ENCODE measurements around the gene MAIP1. TPM values are rescaled to one million over a fixed set of nuclear protein-coding genes. Genes with fewer than 3 reads are reported as not detected.

MAIP1 gene
- total and polyA plus RNA-seq, 9 of the 15 experiments (the other 6 are each of a cell fraction or from before 2014, with no cell fraction given), result 3.6 to 30.0 (median 24.5) TPM

DNA sequence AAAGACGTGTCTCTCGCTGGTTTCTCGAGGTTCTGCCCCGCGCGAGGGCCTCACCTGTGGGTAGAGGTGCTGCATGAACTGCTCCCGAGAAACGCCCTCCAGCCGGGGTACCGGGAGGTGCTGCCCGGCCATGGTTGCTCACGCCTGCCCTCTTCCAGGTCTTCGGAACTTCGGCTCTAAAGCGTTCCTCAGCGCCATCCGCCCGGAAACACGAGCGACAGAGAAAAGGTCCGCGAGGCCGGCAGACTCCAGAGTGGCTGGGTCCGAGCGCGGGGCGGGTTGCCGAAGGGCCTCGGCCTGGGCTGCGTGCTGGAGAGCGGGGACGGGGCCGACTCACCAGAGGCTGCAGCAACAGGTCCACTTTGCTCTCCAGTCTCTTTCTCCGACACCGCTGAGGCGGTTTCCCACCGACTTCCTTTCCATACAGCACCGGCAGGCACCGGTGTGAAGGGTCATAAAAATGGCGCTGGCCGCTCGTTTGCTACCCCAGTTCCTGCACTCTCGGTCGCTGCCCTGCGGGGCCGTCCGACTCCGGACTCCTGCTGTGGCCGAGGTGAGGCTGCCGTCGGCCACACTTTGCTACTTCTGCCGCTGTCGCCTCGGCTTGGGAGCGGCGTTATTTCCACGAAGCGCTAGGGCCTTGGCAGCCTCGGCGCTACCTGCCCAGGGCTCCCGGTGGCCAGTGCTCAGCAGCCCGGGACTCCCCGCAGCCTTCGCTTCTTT lies at the start of gene MAIP1, which contains the start of gene TYW5 (continued):
- TF ChIP-seq SMAD4 (CRISPR knock-in tag; conservative IDR thresholded peaks at IDR 0.05) (peak; percentile 64), CREB1 (IDR thresholded peaks at IDR 0.05) (peak; percentile 34; the same call in 1 of the 2 replicates), CREB1 (CRISPR knock-in tag; IDR thresholded peaks at IDR 0.05) (no peak), POLR3G (IDR thresholded peaks at IDR 0.05; ENCODE audit: extremely low read depth, insufficient read length, insufficient replicate concordance) (no peak), HMG20A (CRISPR knock-in tag; conservative IDR thresholded peaks at IDR 0.05) (no peak), NFRKB (IDR thresholded peaks at IDR 0.05; ENCODE audit: low read depth) (peak; percentile 99), SRF (CRISPR knock-in tag; IDR thresholded peaks at IDR 0.05) (0 out of 4 replicates have a peak, but pooled peaks of 1 of the 2 experiments have one; percentile 11), CAMTA2 (CRISPR knock-in tag; conservative IDR thresholded peaks at IDR 0.05) (no peak), ZNF133 (CRISPR knock-in tag; IDR thresholded peaks at IDR 0.05) (no peak), ARHGAP35 (IDR thresholded peaks at IDR 0.05; ENCODE audit: partially characterized antibody) (no peak), NR2C1 (IDR thresholded peaks at IDR 0.05) (peak; percentile 100), NR2C1 (tag; IDR thresholded peaks at IDR 0.05) (peak; percentile 100), ZNF644 (tag; IDR thresholded peaks at IDR 0.05; ENCODE audit: low read depth) (no peak), YY1 (IDR thresholded peaks at IDR 0.05; ENCODE audit: borderline replicate concordance in 1 of 3, control insufficient read depth in 1 of 3, extremely low read depth in 1 of 3, insufficient read depth in 3 of 3, insufficient read length in 1 of 3, insufficient replicate concordance in 2 of 3, low read depth in 1 of 3, low read length in 2 of 3) (peak; percentile 57 to 91 (median 88))
- TF ChIP-seq, protein P1, sequence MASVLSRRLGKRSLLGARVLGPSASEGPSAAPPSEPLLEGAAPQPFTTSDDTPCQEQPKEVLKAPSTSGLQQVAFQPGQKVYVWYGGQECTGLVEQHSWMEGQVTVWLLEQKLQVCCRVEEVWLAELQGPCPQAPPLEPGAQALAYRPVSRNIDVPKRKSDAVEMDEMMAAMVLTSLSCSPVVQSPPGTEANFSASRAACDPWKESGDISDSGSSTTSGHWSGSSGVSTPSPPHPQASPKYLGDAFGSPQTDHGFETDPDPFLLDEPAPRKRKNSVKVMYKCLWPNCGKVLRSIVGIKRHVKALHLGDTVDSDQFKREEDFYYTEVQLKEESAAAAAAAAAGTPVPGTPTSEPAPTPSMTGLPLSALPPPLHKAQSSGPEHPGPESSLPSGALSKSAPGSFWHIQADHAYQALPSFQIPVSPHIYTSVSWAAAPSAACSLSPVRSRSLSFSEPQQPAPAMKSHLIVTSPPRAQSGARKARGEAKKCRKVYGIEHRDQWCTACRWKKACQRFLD (CRISPR knock-in tag; IDR thresholded peaks at IDR 0.05), result peak; percentile 55; the same call in 1 of the 2 replicates
- TF ChIP-seq, protein P2, sequence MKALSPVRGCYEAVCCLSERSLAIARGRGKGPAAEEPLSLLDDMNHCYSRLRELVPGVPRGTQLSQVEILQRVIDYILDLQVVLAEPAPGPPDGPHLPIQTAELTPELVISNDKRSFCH (CRISPR knock-in tag; IDR thresholded peaks at IDR 0.05), result no peak
- TF ChIP-seq, protein P2 (tag; IDR thresholded peaks at IDR 0.05), result peak; percentile 81
- TF ChIP-seq, protein P3, sequence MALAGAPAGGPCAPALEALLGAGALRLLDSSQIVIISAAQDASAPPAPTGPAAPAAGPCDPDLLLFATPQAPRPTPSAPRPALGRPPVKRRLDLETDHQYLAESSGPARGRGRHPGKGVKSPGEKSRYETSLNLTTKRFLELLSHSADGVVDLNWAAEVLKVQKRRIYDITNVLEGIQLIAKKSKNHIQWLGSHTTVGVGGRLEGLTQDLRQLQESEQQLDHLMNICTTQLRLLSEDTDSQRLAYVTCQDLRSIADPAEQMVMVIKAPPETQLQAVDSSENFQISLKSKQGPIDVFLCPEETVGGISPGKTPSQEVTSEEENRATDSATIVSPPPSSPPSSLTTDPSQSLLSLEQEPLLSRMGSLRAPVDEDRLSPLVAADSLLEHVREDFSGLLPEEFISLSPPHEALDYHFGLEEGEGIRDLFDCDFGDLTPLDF (CRISPR knock-in tag; IDR thresholded peaks at IDR 0.05), result peak; percentile 69; the same call in 1 of the 2 replicates
- TF ChIP-seq, protein P4, sequence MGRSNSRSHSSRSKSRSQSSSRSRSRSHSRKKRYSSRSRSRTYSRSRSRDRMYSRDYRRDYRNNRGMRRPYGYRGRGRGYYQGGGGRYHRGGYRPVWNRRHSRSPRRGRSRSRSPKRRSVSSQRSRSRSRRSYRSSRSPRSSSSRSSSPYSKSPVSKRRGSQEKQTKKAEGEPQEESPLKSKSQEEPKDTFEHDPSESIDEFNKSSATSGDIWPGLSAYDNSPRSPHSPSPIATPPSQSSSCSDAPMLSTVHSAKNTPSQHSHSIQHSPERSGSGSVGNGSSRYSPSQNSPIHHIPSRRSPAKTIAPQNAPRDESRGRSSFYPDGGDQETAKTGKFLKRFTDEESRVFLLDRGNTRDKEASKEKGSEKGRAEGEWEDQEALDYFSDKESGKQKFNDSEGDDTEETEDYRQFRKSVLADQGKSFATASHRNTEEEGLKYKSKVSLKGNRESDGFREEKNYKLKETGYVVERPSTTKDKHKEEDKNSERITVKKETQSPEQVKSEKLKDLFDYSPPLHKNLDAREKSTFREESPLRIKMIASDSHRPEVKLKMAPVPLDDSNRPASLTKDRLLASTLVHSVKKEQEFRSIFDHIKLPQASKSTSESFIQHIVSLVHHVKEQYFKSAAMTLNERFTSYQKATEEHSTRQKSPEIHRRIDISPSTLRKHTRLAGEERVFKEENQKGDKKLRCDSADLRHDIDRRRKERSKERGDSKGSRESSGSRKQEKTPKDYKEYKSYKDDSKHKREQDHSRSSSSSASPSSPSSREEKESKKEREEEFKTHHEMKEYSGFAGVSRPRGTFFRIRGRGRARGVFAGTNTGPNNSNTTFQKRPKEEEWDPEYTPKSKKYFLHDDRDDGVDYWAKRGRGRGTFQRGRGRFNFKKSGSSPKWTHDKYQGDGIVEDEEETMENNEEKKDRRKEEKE (IDR thresholded peaks at IDR 0.05; ENCODE audit: borderline replicate concordance in 1 of 2, control insufficient read depth in 1 of 2, low read depth in 2 of 2, low read length in 1 of 2), result 0 out of 4 replicates have a peak, but pooled peaks of 1 of the 2 experiments have one; percentile 40

All from K562 (cell line).